Smooth muscle cell of the coronary artery (primary cell): ENCODE data around the gene GPR63. TPM values are rescaled to one million over a fixed set of nuclear protein-coding genes. Genes with fewer than 3 reads are reported as not detected.

Experiments
- total RNA-seq: library from RNA; depleted of rRNA; stranded (reverse); fragments of >200 nt; gene quantifications from 2 replicates; pipeline ENCODE4 v1.2.3, GENCODE V29; 2014; ENCODE audit warnings: low replicate concordance

GPR63 gene, protein sequence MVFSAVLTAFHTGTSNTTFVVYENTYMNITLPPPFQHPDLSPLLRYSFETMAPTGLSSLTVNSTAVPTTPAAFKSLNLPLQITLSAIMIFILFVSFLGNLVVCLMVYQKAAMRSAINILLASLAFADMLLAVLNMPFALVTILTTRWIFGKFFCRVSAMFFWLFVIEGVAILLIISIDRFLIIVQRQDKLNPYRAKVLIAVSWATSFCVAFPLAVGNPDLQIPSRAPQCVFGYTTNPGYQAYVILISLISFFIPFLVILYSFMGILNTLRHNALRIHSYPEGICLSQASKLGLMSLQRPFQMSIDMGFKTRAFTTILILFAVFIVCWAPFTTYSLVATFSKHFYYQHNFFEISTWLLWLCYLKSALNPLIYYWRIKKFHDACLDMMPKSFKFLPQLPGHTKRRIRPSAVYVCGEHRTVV
- 0.08 and 0.23 TPM in 2 replicates for total RNA-seq

DNA sequence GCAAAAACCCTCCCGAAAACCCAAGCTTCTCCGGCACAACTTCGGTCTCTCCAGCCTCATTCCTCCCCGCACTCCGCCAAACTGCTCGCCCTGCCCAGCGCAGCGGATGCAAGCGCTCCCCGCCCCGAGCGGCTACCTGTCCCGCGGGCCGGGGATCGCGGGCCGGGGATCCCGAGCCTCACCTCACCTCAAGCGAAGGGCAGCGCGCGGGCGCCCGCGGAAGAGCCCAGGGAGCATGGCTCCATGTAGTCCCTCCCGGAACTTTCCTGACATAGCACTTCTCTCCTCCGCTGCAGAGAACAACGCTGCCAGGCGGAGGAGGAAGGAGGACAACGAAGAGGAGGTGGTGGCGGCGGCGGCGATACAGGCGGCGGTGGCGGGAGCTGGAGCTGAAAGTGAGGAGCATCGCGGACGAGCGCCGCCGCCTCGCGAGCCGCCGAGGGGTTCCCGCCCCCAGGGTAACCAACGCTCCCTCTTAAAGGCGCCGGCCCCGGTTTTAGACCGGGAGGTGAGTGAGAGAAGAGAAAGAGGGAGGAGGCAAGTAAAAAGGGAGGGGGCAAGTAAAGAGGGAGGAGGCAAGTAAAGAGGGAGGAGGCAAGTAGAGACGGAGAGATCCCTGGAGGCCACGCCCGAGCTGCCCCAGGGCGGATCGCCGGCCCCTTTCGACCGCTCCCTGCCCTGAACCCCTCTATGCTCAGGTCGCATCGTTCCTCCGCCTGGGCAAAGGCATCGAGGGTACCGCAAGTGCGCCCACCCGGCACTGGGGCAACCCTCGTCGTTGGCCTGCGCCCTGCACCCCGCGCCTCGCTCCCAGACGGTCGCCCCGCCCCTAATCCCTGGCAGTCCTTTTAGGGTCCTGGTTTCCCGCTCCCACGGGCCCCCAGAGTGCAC is at the start of gene GPR63:
Gene GPR63, minus strand, starts transcription at position 397 of the 891 bp plus-strand sequence. CDS start 37,746 bp downstream, outside the sequence.

Other genes with a start within 250 kb of the GPR63 start
- 5.6 and 9.1 TPM in 2 replicates for gene NDUFAF4, start 60.4 kb upstream of the GPR63 start, total RNA-seq
- not detected in 2 replicates for gene KLHL32, start 87.3 kb upstream of the GPR63 start, total RNA-seq